HG03108 (cell line): ENCODE results near the gene ZNHIT3.
"Not testable (repeated sequence)": the region's sequence is repeated elsewhere in the genome, so short reads cannot be mapped to it uniquely, and the experiment has no call there.

ENCODE experiments used
- ATAC-seq: cut with Tn5 transposase; IDR thresholded peaks from one replicate; pipeline ENCODE4 v1.9.1; 2021; ENCODE audit warnings: moderate library complexity; ENCODE audit not compliant: unreplicated experiment

ZNHIT3 gene

GRCh38 chr17:36482611-36483504, 3.6 kb upstream of the ZNHIT3 start:
- ATAC-seq = no peak

DNA sequence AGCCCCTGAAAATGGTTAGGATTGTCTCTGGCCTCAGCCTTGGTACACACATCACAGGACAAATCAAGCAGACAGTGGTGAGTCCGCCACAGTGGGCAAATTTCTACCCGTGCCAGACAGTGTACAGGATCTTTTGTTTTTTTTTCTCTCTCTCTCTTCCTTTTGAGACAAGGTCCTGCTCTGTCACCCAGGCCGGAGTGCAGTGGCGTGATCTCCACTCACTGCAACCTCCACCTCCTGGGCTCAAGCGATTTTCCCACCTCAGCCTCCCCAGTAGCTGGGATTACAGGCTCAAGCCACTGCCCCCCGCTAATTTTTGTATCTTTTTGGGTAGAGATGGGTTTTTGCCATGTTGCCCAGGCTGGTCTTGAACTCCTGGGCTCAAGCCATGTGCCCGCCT, 2.5 kb upstream of the ZNHIT3 start:
- not testable (repeated sequence) for ATAC-seq

DNA sequence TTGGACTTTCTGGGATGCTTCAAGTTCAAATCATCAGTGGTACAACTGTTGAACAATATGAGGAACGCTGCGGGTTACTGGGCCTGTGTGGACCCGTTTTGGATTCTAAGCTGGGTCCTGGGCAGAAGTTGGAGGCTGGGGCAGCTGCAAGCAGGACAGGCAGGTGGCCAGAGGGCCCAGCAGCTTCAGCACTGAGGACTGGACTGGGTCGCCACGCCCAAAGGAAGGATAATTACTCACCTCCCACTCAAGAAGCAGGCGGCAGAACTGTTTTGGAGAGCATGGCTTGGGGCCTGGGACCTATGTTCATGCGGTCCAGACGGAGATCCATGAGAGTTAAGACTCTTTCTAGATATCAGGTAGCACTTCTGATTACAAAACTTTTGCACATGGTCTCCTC, 1.5 kb upstream of the ZNHIT3 start:
- ATAC-seq = no peak

GRCh38 chr17:36485805-36486203, 677 bp upstream of the ZNHIT3 start:
- no peak for ATAC-seq

GRCh38 chr17:36493956-36494355, 7.5 kb downstream of the ZNHIT3 start:
- no peak for ATAC-seq

DNA sequence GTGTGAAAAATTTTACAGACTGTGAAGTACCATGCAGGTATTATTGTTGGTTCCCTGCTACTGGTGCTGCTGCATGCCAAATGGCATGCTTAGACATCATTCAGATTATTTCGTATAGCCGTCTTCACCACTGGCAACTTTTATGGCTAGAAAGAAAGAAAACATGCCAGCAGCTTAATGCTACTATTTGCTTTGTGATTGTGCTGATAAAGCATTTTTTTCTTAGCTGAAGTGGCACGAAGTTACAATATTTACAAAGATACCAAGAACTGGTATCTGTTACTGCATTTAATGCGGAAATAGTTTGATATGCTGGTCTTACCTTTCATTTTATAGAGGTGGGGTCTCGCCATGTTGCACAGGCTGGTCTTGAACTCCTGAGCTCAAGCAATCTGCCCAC, 8.2 kb downstream of the ZNHIT3 start:
- ATAC-seq = no peak

DNA sequence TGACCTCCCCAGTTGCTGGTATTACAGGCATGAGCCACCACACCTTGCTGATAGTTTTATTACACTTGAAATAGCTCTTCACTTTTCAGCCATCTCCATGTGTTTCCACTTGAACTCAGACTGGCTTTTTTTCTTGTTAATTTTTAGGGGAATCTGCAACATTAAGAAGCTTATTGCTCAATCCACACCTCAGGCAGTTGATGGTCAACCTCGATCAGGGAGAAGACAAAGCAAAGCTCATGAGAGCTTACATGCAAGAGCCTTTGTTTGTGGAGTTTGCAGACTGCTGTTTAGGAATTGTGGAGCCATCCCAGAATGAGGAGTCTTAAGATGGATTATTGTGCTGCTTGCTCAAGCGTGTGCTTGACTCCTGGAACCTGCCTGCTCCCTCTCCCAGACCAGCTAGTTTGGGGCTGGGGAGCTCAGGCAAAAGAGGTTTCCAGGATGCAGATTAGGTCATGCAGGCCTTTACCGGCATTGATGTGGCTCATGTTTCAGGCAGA, 8.6 kb downstream of the ZNHIT3 start:
- ATAC-seq = no peak

GRCh38 chr17:36496018-36496789, 9.7 kb downstream of the ZNHIT3 start:
- ATAC-seq = no peak

DNA sequence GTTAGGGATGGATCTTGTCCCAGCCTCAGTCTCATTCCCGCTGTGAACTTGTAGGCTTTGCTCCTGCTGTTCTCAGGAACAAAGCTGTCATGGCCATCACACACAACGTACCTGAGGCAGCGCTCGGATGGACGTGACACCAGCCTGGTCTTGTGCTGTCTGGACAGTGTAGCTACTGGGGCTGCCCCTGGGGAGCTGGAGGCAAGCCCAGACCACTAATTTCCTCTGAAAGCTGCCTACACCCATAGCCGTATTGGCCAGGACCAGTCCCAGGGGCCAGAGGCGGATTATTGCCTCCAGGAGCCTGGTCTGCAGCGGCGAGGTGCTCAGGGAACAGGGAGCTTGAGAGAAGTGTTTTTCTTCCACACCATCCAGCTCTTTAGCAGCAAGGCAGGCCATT, 11.7 kb downstream of the ZNHIT3 start:
- no peak for ATAC-seq

GRCh38 chr17:36498560-36499300, 12.2 kb downstream of the ZNHIT3 start:
- no peak for ATAC-seq

DNA sequence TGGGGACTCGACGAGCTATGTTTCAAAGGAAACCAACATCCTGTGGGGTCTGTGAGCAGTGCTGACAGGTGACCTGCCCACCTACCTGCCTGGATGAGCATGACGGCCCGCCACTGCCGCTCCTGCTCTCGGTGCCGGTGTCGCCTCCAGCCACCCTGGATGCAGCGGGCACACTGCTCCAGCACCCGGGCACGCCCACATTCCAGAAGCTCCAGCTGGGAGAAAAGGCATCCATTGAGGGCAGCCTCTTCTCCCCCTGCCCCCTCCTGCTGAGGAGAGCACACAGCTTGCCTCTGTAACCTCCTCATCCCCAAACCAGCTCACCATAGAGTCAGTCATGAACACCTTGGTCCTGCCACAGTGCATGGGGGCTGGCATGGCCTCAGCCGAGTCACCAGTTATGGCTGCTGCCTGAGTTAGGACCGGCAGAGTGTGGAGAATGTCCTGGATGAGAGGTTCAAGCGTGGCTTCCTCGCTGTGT, 14.3 kb downstream of the ZNHIT3 start:
- no peak for ATAC-seq

DNA sequence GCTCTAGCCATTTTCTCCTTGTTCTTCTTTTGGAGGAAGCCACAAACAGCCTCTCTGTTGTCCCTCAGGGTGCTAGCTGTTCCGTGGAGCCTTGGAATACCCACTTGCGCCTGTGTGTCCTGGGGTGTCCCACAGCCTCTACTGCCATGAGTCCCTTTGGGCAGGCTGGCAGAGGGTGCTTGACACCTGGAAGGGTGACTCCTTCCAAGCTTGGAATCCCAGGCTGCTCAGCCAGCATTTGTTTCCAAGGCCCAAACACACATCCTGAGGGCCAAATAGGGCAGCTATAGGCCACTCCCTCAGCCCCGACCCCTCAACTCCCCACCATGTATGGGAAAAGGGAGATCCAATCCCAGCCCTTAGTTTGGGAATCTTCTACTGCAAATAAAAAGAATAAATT, 14.9 kb downstream of the ZNHIT3 start:
- no peak for ATAC-seq

DNA sequence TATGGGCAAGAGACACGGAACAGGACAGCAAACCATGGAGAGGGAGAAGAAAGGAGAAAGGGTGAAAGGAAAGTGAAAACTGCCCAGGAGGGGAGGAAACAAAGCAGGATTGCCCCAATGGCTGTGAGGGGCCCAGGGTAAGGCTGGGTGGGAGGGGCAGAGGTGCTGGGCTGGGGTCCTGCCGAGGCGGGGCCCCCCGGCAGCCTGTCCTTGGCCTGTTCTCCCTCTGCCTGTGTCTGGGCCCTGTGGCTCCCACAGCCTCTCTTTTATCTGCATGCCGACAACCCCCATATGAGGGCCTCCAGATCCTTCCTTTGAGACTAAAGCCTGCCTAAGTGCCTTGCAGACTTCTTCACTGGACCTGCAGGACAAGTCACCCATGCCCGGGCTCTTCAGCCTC, 15.5 kb downstream of the ZNHIT3 start:
- no peak for ATAC-seq

GRCh38 chr17:36503456-36504155, 17.1 kb downstream of the ZNHIT3 start:
- ATAC-seq = no peak

- no peak for ATAC-seq
These were observed 17.7 kb downstream of the ZNHIT3 start for GRCh38 chr17:36504156-36504545.

GRCh38 chr17:36505171-36505570, 18.7 kb downstream of the ZNHIT3 start:
- no peak for ATAC-seq

DNA sequence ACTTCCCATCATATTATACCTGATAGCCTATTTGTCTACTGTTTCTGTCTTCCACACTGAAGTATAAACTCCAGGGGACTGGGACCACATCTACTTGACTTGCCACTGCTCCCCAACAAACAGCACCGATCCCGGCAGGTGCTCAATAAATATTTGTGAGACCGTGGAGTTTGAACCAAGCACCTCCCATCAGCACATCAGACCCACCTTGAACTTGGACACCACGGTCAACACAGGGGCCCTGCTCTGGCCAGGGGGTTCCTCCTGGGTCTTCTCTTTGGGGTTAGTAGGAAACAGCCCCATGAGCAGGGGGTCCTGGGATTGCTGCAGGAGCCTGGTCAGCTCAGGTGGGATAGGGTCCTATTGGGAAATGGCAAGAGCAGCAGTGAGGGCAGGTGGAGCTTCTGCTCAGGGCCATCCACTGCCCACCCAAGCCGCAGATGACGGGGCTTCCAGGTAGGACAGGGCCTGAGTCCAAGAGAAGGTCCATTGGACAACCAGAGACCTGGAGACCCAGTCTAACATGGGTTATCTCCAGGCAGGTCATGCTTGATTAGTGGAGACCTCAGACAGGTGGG, 19.9 kb downstream of the ZNHIT3 start:
- no peak for ATAC-seq

DNA sequence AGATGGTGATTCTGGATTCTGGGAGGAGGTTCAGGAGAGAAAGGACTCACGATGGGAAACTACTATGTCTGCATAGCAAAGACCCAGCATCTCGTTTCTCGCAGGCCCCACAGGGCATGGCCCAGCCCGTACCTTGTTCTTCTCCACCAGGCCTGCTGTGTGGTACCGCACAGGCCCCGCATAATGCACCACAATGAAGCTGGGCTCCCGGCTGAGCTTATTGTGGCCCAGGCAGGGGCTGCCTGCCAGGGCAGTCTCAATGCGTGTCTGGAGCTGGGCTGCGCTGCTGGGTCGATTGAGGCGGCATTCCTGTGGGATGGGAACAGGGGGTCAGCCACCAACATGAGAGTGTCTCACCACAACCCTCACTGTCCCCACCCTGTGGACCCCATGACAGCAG, 20.4 kb downstream of the ZNHIT3 start:
- ATAC-seq = no peak

GRCh38 chr17:36507266-36507665, 20.8 kb downstream of the ZNHIT3 start:
- ATAC-seq = no peak

DNA sequence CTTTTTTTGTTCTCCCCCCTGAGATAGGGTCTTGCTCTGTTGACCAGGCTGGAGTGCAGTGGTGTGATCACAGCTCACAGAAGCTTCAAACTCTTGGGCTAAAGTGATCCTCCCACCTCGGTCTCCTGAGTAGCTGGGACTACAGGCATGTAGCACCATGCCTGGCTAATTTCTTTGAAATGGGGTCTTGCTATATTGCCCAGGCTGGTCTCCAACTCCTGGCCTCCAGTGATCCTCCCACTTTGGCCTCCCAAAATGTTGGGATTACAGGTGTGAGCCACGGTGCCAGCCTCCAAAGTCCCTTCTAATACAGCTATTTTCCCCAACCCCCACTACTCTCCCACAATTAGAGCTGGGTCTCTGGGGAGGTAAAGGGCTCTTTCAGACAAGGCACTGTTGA, 22.0 kb downstream of the ZNHIT3 start:
- not testable (repeated sequence) for ATAC-seq
